Body of pancreas (tissue), 4 donors: ENCODE measurements around the gene ACAD9.

ENCODE experiments used
- POLR2A ChIP-seq, 3 donors: fragments of 450-650 bp; IDR thresholded peaks; one replicate each; pipeline ENCODE4 v1.6.1; 2016; ENCODE audit warnings: antibody characterized with exemption in 3 of 3, mild to moderate bottlenecking in 2 of 3
- TF ChIP-seq, protein P1 (sequence below), 7 experiments: fragments of 450-650 bp in 4 of 7; fragments of 200-600 bp in 3 of 7; sonication (generic) in 3 of 7; IDR thresholded peaks; one replicate each; pipeline ENCODE4 v1.5.1; 2016 to 2019; ENCODE audit warnings: antibody characterized with exemption in 7 of 7

DNA sequence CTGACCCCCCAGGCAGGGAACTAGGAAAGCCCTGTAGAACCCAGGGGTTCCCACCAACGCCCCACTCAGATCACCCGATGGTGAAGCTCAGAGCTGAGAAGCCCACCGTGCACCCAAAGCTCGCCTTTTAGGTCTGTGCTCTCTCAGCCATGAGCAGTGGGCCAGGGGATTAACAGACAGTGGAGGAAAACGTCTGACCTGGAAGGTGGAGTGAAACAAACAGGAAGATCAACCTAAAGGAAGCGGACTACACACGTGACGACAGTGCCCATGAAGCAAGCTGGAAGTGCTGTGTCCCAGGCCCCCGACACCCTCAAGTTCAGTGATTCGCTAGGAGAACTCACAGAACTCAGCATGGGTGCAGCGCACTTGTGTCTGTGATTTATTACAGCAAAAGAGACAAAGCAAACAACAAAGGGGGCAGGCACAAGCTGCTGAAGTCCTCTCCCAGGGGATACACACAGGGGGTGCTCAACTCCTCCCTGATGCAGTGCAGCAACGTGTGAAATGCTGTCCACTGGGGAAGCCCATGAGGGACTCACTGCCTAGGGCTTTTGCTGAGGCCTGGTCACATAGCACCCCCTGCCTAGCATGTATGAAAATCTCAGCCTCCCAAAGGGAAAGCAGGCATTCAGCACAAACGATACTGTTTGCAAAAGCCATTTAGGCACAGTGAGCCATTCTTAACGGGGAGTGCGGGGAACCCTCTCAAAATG is 71.0 kb downstream of the ACAD9 start:
- TF ChIP-seq, protein P1, sequence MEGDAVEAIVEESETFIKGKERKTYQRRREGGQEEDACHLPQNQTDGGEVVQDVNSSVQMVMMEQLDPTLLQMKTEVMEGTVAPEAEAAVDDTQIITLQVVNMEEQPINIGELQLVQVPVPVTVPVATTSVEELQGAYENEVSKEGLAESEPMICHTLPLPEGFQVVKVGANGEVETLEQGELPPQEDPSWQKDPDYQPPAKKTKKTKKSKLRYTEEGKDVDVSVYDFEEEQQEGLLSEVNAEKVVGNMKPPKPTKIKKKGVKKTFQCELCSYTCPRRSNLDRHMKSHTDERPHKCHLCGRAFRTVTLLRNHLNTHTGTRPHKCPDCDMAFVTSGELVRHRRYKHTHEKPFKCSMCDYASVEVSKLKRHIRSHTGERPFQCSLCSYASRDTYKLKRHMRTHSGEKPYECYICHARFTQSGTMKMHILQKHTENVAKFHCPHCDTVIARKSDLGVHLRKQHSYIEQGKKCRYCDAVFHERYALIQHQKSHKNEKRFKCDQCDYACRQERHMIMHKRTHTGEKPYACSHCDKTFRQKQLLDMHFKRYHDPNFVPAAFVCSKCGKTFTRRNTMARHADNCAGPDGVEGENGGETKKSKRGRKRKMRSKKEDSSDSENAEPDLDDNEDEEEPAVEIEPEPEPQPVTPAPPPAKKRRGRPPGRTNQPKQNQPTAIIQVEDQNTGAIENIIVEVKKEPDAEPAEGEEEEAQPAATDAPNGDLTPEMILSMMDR (IDR thresholded peaks at IDR 0.05): no peak
- no peak for TF ChIP-seq POLR2A (IDR thresholded peaks at IDR 0.05)
